Testis (tissue), 2 donors: ENCODE data around the gene SPATA33.

Source experiments
- POLR2A ChIP-seq: fragments of 450-650 bp; IDR thresholded peaks from one replicate; pipeline ENCODE4 v1.6.1; 2017; ENCODE audit warnings: antibody characterized with exemption, mild to moderate bottlenecking, moderate library complexity
- TF ChIP-seq, protein P1 (sequence below), 3 experiments: fragments of 450-650 bp in 2 of 3; fragments of 200-600 bp in 1 of 3; sonication (generic) in 1 of 3; IDR thresholded peaks; one replicate each; pipeline ENCODE4 v1.5.1; 2016 to 2019; ENCODE audit warnings: antibody characterized with exemption in 3 of 3, mild to moderate bottlenecking in 2 of 3, moderate library complexity in 1 of 3

GRCh38 chr16:89695086-89695874 is 37.6 kb downstream of the SPATA33 start:
- TF ChIP-seq, protein P1, sequence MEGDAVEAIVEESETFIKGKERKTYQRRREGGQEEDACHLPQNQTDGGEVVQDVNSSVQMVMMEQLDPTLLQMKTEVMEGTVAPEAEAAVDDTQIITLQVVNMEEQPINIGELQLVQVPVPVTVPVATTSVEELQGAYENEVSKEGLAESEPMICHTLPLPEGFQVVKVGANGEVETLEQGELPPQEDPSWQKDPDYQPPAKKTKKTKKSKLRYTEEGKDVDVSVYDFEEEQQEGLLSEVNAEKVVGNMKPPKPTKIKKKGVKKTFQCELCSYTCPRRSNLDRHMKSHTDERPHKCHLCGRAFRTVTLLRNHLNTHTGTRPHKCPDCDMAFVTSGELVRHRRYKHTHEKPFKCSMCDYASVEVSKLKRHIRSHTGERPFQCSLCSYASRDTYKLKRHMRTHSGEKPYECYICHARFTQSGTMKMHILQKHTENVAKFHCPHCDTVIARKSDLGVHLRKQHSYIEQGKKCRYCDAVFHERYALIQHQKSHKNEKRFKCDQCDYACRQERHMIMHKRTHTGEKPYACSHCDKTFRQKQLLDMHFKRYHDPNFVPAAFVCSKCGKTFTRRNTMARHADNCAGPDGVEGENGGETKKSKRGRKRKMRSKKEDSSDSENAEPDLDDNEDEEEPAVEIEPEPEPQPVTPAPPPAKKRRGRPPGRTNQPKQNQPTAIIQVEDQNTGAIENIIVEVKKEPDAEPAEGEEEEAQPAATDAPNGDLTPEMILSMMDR (IDR thresholded peaks at IDR 0.05): no peak
- no peak for TF ChIP-seq POLR2A
